ENCODE measurements around the gene RARG.
"Not testable (repeated sequence)": the region's sequence is repeated elsewhere in the genome, so short reads cannot be mapped to it uniquely, and the experiment has no call there.

RARG gene

GRCh38 chr12:53208877-53209463 lies 23.0 kb downstream of the RARG start:
- no peak for DNase-seq

GRCh38 chr12:53208435-53208834 lies 23.6 kb downstream of the RARG start:
- no peak for DNase-seq

- DNase-seq, result no peak
Measured at GRCh38 chr12:53207042-53207441, 25.0 kb downstream of the RARG start, which contains the start of gene ITGB7. TSS of gene ITGB7 (minus strand) at chr12:53207251. CDS start at chr12:53200443, 6,808 bp downstream.

- DNase-seq, result no peak
Measured at GRCh38 chr12:53205747-53206419, 26.1 kb downstream of the RARG start.

GRCh38 chr12:53204351-53204750 lies 27.7 kb downstream of the RARG start:
- no peak for DNase-seq

- not testable (repeated sequence) for DNase-seq
Measured at GRCh38 chr12:53202316-53202715, 29.7 kb downstream of the RARG start.

- DNase-seq, result no peak
Measured at GRCh38 chr12:53201639-53202038, 30.4 kb downstream of the RARG start.

- DNase-seq, result no peak
Measured at GRCh38 chr12:53201177-53201541, 30.9 kb downstream of the RARG start.

- no peak for DNase-seq
Measured at GRCh38 chr12:53200458-53201176, 31.4 kb downstream of the RARG start.

- no peak for DNase-seq
Measured at GRCh38 chr12:53200107-53200457, 31.9 kb downstream of the RARG start.

- no peak for DNase-seq
Measured at GRCh38 chr12:53199700-53200099, 32.3 kb downstream of the RARG start.

- DNase-seq, result no peak
Measured at GRCh38 chr12:53198486-53199110, 33.4 kb downstream of the RARG start.

GRCh38 chr12:53197011-53197640 lies 34.9 kb downstream of the RARG start:
- no peak for DNase-seq

GRCh38 chr12:53196486-53196885 lies 35.5 kb downstream of the RARG start:
- DNase-seq, result no peak

- no peak for DNase-seq
Measured at GRCh38 chr12:53195516-53196420, 36.2 kb downstream of the RARG start.

GRCh38 chr12:53194973-53195372 lies 37.0 kb downstream of the RARG start:
- no peak for DNase-seq

GRCh38 chr12:53193985-53194716 lies 37.9 kb downstream of the RARG start:
- no peak for DNase-seq

GRCh38 chr12:53193040-53193439 lies 39.0 kb downstream of the RARG start:
- no peak for DNase-seq

- DNase-seq, result no peak
Measured at GRCh38 chr12:53192531-53193021, 39.4 kb downstream of the RARG start.

GRCh38 chr12:53191885-53192530 lies 40.0 kb downstream of the RARG start:
- DNase-seq, result no peak
